IPS DF 4.7 (cell line): ENCODE measurements around the gene IL6.
"Not testable (repeated sequence)": the region's sequence is repeated elsewhere in the genome, so short reads cannot be mapped to it uniquely, and the experiment has no call there.

Source experiments
- DNase-seq: peaks from one replicate; pipeline ENCODE4 v3.0.0-alpha.2; 2013; ENCODE audit warnings: low spot score; ENCODE audit errors: extremely low read depth

IL6 gene

DNA sequence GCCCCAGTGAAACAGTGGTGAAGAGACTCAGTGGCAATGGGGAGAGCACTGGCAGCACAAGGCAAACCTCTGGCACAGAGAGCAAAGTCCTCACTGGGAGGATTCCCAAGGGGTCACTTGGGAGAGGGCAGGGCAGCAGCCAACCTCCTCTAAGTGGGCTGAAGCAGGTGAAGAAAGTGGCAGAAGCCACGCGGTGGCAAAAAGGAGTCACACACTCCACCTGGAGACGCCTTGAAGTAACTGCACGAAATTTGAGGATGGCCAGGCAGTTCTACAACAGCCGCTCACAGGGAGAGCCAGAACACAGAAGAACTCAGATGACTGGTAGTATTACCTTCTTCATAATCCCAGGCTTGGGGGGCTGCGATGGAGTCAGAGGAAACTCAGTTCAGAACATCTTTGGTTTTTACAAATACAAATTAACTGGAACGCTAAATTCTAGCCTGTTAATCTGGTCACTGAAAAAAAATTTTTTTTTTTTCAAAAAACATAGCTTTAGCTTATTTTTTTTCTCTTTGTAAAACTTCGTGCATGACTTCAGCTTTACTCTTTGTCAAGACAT, 574 bp upstream of the IL6 start:
- peak; percentile 83 for DNase-seq

DNA sequence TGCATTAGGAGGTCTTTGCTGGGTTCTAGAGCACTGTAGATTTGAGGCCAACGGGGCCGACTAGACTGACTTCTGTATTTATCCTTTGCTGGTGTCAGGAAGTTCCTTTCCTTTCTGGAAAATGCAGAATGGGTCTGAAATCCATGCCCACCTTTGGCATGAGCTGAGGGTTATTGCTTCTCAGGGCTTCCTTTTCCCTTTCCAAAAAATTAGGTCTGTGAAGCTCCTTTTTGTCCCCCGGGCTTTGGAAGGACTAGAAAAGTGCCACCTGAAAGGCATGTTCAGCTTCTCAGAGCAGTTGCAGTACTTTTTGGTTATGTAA, 675 bp downstream of the IL6 start:
- DNase-seq = no peak

DNA sequence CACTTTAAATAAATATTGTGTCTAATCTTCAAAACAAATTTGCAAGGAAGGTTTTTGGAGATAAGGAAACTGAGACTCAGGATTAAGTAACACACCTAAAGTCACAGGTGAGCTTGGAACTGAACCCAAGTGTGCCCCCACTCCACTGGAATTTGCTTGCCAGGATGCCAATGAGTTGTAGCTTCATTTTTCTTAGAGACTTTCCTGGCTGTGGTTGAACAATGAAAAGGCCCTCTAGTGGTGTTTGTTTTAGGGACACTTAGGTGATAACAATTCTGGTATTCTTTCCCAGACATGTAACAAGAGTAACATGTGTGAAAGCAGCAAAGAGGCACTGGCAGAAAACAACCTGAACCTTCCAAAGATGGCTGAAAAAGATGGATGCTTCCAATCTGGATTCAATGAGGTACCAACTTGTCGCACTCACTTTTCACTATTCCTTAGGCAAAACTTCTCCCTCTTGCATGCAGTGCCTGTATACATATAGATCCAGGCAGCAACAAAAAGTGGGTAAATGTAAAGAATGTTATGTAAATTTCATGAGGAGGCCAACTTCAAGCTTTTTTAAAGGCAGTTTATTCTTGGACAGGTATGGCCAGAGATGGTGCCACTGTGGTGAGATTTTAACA, 1.5 kb downstream of the IL6 start:
- DNase-seq = no peak

DNA sequence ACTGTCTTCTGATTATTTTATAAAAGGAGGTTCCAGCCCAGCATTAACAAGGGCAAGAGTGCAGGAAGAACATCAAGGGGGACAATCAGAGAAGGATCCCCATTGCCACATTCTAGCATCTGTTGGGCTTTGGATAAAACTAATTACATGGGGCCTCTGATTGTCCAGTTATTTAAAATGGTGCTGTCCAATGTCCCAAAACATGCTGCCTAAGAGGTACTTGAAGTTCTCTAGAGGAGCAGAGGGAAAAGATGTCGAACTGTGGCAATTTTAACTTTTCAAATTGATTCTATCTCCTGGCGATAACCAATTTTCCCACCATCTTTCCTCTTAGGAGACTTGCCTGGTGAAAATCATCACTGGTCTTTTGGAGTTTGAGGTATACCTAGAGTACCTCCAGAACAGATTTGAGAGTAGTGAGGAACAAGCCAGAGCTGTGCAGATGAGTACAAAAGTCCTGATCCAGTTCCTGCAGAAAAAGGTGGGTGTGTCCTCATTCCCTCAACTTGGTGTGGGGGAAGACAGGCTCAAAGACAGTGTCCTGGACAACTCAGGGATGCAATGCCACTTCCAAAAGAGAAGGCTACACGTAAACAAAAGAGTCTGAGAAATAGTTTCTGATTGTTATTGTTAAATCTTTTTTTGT, 2.3 kb downstream of the IL6 start:
- DNase-seq = no peak

DNA sequence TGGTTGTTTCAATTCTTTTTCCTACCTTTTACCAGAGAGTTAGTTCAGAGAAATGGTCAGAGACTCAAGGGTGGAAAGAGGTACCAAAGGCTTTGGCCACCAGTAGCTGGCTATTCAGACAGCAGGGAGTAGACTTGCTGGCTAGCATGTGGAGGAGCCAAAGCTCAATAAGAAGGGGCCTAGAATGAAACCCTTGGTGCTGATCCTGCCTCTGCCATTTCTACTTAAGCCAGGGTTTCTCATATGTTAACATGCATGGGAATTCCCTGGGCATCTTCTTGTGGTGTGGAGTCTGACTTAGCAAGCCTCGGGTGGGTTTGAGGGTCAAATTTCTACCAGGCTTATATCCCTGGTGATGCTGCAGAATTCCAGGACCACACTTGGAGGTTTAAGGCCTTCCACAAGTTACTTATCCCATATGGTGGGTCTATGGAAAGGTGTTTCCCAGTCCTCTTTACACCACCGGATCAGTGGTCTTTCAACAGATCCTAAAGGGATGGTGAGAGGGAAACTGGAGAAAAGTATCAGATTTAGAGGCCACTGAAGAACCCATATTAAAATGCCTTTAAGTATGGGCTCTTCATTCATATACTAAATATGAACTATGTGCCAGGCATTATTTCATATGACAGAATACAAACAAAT, 3.2 kb downstream of the IL6 start:
- no peak for DNase-seq

DNA sequence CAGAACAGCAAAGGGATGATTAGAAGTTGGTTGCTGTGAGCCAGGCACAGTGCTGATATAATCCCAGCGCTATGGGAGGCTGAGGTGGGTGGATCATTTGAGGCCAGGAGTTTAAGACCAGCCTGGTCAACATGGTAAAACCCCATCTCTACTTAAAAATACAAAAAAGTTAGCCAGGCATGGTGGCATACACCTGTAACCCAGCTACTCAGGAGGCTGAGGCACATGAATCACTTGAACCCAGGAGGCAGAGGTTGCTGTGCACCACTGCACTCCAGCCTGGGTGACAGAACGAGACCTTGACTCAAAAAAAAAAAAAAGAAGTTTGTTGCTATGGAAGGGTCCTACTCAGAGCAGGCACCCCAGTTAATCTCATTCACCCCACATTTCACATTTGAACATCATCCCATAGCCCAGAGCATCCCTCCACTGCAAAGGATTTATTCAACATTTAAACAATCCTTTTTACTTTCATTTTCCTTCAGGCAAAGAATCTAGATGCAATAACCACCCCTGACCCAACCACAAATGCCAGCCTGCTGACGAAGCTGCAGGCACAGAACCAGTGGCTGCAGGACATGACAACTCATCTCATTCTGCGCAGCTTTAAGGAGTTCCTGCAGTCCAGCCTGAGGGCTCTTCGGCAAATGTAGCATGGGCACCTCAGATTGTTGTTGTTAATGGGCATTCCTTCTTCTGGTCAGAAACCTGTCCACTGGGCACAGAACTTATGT, 4.1 kb downstream of the IL6 start:
- no peak for DNase-seq

DNA sequence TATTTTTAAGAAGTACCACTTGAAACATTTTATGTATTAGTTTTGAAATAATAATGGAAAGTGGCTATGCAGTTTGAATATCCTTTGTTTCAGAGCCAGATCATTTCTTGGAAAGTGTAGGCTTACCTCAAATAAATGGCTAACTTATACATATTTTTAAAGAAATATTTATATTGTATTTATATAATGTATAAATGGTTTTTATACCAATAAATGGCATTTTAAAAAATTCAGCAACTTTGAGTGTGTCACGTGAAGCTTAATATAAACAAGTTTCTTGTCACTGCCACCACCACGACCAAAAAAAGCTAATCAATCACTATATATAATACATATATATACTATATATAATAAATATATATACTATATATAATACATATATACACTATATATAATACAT, 4.8 kb downstream of the IL6 start:
- no peak for DNase-seq

DNA sequence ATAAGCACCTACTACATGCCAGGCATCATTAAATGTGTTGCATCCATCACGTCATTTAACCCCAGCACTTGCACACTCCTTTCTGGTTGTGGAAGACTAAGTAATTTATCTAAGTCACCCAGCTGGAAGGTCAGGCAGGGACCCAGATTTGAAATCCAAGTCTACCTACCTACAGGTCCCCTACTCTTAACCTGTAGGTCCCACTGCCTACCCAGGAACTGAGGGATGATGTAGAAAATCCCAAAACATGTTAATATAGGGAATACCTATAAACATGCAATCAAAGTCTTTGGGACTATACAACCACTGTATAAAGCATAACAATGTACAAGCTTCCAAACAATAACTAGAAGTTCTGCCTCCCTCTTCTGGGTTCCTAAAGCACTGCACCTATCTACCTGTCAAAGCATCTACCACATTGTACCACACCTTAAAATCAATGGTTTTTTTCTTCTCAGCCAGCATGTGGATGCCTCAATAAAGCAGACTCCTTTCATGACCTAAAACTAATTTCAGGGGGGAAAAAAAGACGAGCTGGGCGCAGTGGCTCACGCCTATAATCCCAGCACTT, 5.6 kb downstream of the IL6 start:
- no peak for DNase-seq

DNA sequence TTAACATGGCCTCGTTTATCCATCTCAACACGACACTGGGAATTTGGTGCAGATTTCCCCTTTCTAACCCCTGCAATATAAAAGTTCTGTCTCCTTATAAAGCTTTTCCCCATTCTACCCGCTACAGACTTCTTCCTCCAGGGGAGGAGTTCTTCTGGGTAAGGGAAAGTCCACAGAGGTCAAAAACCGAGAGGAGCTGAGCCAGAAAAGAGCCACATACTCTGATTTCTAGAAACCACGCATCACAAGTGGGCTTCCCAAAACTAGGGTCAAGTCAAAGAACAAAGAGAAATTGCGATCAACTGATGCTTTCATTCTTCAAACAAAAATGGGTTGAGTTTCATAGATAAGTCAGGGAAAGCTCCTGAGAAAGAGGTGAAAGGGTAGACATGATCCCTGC, 6.8 kb downstream of the IL6 start:
- DNase-seq = no peak

DNA sequence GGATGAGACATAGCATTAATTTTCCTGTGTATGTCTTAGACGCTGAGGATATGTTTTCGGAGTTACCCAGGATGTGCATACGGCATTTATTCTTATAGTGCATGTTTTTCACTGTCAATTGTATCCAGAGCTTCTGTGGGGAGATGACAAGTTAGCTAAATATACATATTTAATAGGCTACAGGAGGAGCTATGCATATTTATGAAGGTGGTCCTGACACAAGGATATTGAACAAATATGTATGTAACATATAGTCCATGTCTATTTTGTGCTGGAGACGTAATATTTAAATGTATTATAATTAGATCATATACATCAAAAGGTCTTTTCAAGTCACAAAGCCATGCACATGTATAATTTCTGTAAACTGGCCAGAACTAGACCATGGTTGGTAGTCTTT, 16.0 kb downstream of the IL6 start:
- DNase-seq = no peak

DNA sequence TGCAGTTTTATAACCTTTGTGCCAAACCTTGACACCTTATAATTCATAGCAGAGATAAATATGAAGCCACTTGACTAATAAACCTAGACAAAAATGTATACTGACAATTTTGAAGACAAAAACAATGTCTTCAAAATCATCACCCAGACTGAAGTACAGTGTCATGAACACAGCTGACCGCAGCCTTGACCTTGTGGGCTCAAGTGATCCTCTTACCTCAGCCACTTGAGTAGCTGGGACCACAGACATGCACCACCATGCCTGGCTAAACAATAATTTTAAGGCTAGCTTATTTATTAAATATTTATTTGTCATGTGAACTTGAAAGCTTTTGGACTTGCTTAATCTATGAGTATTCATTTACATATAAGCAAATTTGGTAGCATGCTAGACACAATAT, 24.3 kb downstream of the IL6 start:
- no peak for DNase-seq

DNA sequence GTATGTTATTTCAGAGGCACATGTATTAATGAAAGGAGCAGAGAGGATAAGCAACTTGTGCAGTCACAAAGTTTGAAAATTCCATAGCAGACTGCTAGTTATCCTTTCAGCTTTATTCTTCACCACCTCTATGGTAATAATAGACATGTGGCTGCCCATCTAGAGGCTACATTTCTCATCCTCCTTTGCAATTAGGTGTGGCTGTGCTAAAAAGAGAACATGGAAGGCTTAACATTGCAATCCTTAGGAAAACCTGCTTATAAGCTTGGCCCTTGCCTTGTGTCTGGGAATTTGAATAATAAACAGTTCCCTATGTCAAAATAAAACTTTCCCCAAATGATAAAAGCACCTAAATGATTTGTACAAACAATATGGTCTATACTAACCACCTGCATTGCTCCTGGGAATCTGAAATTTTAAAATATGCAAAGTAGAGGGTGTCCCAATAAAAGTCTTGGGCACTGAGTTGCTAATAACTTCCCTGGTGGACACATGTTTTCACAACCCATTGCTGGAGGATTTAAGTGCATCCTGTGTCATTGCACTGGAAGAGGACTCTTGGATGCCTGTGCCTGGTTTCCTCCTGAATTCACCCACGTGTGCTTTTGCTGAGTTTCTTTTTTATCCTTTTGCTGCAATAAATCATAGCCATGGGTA, 30.5 kb downstream of the IL6 start:
- DNase-seq = no peak

DNA sequence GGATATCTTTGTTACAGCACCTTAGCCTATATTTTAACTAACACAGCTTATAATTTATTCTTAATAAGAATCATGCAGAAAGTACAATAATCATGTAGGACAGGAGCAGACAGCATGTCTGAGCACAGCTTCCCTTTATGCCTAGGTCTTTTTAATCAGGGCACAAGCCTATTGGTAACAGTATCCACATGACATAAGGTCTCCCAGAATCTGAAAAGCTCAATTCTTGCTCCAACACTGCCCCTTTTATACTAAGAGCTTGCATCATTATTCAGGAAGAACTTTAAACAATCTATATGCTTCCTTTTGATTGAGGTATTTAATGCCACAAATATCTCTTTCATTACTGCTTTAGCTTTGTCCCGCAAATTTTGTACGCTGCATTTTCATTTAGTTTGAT, 31.6 kb downstream of the IL6 start:
- no peak for DNase-seq

DNA sequence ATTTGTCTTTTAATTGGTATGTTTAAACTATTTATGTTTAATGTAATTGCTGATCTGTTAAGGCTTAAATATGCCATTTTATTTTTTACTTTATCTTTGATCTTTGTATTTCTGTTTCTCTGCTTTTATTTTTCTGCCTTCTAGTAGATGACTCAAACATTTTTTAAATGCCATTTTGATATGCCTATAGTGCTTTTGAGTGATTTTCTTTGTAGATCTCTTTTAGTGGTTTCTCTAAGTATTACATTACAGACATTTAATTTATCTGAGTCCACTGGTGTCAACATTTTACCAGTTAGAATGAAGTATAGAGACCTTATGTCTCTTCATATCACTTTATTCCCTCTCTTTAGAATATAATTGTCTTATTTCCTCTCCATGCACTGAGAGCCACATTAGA, 32.7 kb downstream of the IL6 start:
- no peak for DNase-seq

DNA sequence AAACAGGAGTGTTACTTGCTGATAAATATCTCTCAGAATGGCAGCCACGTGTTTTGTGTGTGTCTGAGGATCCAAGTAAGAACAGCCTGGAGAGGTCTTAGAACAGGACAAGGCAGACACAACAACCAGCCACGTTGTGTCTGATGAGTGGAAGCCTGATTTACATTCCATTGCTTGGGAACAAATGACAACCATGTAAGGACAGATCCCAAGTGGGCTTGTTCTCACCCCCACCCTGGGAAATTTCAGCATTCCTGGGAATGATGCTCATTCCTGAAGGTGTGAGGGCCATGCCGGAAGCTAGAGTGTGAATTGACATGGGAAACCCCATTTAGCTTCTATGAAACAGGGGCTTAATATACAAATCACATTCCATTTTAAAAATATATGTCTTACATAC, 35.9 kb downstream of the IL6 start:
- no peak for DNase-seq

DNA sequence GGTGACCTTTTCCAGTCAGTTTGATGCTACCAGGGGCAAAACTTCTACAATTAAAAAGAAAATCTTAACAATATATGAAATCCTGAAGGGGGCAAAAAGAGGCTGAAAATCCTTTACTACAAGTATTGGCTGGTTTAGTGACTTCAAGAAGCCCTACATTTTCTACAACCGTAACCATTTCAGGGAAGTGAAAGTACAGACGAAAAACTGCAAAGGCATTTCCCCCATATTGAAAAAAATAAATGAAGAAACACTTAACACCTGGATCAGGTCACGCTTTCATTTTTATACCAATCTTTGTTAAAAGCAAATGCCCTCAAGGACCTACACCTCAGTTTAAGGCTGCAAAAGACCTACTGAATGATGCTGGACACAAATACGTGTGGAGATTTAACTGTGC, 38.6 kb downstream of the IL6 start:
- DNase-seq = no peak

DNA sequence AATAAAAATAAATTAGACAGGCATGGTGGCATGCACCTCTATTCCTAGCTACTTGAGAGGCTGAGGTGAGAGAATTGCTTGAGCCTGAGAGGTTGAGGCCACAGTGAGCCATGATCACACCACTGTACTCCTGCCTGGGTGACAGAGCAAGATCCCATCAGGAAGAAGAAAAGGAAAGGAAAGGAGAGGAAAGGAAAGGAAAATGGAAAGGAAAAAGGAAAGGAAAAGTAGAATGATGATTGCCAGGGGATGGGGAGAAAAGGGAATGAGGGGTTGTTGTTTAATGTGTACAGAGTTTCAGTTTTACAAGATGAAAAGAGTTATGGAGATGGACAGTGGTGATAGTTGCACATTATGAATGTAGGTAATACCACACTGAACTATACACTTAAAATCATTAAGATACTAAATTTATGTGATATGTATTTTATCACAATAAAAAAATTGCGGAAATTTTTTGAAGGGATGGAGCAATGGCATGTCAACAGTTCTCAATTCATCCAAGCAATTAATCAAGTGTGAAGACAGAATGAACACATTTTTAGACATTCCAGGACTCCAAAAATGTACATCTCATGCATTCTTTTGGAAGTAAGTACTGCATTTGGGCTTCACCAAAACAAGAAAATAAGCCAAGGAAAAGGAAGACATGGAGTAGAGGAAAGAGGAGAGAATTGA, 44.3 kb downstream of the IL6 start:
- no peak for DNase-seq

DNA sequence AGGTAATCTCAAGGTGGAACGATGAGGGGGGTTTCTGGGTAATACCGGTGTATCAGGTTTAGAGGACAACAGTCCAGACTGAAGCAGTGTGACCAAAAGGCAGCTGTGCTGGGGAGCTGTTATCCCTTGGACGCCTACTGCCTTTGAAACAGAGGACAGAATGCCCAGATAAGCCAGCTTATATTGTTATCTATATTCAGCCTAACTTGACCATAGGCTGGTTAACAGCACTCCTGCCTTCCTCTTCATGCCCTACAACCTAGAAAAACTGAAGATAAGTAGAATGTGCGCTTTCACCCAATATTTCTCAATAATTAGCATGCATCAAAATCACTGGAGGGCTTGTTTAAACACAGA, 44.9 kb downstream of the IL6 start:
- DNase-seq = no peak

DNA sequence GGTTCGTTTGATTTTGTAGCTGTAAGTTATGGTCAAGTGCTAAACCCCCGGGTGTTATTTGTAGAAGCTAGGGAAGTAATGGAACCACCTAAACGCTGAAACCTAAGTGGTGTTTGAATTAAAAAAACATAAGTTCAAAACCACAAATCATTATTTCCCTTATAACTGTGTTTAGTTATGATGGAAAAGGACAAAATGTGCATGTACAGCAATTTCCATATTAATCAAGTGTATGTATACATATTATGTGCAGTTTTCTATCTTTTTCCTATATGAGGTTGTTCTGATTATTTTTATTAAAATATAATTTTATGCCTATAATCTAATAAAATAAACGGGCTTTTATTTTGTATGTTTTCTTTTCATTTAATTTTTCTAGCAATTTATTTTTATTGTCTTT, 45.9 kb downstream of the IL6 start:
- no peak for DNase-seq

DNA sequence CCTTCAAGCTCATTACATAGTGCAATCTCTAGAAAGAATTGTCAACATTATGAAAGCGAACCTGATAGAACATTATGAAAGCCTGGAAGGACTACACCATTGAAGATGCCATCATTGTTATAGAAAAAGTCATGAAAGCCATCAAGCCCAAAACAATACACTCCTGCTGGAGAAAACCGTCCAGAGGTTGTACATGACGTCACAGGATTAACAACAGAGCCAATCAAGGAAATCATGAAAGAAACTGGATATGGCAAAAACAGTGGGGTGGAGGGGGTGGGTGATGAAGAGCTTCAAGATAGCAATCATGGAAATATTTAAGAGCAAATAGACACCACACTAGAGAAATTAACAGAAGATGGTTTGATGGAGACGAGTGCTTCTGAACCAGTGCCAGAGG, 50.0 kb downstream of the IL6 start:
- DNase-seq = no peak

DNA sequence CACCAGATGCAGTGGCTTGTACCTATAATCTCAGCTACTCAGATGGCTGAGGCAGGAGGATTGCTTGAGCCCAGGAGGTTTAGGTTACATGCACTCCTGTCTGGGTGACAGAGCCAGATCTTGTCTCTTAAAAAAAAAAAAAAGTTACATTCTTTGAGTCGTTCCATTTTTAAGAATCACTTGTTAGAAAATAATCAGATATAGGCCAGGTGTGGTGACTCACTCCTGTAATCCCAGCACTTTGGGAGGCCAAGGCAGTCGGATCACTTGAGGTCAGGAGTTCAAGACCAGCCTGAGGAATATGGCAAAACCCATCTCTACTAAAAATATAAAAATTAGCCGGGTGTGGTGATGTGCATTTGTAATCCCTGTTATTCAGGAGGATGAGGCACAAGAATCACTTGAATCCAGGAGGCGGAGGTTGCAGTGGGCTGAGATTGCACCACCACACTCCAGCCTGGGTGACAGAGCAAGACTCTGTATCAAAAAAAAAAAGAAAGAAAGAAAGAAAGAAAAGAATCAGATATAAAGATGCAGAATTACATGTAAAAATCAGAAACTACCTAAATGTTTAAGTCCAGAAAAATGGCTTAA, 52.8 kb downstream of the IL6 start:
- not testable (repeated sequence) for DNase-seq
